Kidney epithelial cell (primary cell): ENCODE measurements around the gene SREK1. TPM values are rescaled to one million over a fixed set of nuclear protein-coding genes. Genes with fewer than 3 reads are reported as not detected.

Experiments used
- DNase-seq: peaks from one replicate; pipeline ENCODE4 v3.0.0-alpha.2; 2010; ENCODE audit warnings: low read depth
- H3K27me3 ChIP-seq: 2 replicates; pipeline ENCODE4 v1.6.0; 2011; ENCODE audit warnings: low read length; ENCODE audit not compliant: control insufficient read depth, insufficient read depth
- H3K36me3 ChIP-seq: 2 replicates; pipeline ENCODE4 v1.5.1; 2011; ENCODE audit warnings: low read length; ENCODE audit not compliant: control insufficient read depth, insufficient read depth
- H3K4me3 ChIP-seq: 2 replicates; pipeline ENCODE4 v1.5.1; 2011; ENCODE audit warnings: low read depth, mild to moderate bottlenecking, control low read depth, low read length
- total RNA-seq: library from RNA; depleted of rRNA; stranded (reverse); fragments of >200 nt; gene quantifications from 2 replicates; pipeline ENCODE4 v1.2.3, GENCODE V29; 2015
- TF ChIP-seq, protein P1 (sequence below): IDR thresholded peaks from 2 replicates; pipeline ENCODE4 v1.5.1; 2011; ENCODE audit warnings: mild to moderate bottlenecking, moderate library complexity, low read length, control low read depth, inconsistent platforms; ENCODE audit not compliant: insufficient read depth, poor library complexity, severe bottlenecking

The SREK1 gene
- total RNA-seq, 1 donor from 2014 or later = 26.9 TPM

DNA sequence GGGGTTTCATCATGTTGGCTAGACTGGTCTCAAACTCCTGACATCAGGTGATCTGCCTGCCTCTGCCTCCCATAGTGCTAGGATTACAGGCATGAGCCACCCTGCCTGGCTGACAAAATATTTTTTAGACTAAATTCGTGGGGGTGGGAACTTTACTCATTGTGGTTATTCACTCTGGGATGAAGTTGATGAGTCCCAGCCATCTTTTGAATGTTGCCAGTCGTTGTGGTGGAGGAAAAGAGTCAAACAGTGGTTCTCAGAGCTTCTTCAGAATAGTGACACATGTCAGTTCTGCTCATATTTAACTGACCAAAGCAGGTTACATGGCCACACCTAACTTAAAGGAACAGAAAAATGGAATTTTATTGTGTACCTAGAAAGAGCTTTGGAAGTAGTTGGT, 6.9 kb downstream of the SREK1 start:
- H3K4me3 ChIP-seq = no peak overlapping the region
- TF ChIP-seq, protein P1, sequence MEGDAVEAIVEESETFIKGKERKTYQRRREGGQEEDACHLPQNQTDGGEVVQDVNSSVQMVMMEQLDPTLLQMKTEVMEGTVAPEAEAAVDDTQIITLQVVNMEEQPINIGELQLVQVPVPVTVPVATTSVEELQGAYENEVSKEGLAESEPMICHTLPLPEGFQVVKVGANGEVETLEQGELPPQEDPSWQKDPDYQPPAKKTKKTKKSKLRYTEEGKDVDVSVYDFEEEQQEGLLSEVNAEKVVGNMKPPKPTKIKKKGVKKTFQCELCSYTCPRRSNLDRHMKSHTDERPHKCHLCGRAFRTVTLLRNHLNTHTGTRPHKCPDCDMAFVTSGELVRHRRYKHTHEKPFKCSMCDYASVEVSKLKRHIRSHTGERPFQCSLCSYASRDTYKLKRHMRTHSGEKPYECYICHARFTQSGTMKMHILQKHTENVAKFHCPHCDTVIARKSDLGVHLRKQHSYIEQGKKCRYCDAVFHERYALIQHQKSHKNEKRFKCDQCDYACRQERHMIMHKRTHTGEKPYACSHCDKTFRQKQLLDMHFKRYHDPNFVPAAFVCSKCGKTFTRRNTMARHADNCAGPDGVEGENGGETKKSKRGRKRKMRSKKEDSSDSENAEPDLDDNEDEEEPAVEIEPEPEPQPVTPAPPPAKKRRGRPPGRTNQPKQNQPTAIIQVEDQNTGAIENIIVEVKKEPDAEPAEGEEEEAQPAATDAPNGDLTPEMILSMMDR = no peak
- no peaks in the 10 kb centered on the region for H3K27me3 ChIP-seq
- DNase-seq = no peak
- H3K36me3 ChIP-seq = no peaks in the 10 kb centered on the region

DNA sequence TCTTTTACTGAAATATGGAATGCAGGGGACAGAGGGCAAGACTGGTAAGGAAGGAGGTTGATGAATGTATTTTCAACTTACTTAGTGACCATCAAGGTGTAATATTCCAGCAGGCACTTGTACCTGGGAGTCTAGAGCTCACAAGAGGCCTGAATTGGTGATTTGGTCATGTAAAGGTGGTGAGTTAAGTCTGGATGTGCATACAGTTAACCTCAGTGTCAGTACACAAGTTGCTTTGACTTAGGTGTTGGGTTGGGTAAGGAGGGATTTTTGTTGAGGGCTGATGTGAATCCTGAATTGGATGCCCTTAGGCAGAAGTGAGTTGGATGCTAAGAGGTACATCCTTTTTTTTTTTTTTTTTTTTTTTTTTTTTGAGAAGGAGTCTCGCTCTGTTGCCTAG, 7.4 kb downstream of the SREK1 start:
- no peaks in the 10 kb centered on the region for H3K36me3 ChIP-seq
- no peak overlapping the region for H3K4me3 ChIP-seq
- no peaks in the 10 kb centered on the region for H3K27me3 ChIP-seq
- TF ChIP-seq, protein P1 = no peak
- DNase-seq = no peak

DNA sequence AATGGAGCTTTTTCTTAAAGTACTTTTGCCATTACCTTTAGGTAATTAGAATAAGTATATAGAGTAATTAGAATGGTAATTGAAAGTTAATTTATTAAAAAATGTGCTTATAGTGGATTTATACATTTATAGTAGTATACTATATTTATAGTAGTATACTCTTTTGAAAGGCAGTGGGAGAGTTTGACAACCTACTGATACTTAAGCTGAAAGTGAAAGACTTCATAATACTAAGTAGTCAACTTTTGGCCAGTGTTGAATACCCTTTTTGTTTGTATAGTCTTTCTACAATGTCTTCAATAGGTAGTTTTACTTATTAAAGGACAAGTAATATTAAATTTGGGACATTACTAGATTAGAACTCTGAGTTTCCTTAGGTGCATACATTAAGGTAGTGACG, 12.9 kb downstream of the SREK1 start:
- H3K36me3 ChIP-seq = no peaks in the 10 kb centered on the region
- H3K4me3 ChIP-seq = no peak overlapping the region
- no peaks in the 10 kb centered on the region for H3K27me3 ChIP-seq
- DNase-seq = no peak
- TF ChIP-seq, protein P1 = no peak

DNA sequence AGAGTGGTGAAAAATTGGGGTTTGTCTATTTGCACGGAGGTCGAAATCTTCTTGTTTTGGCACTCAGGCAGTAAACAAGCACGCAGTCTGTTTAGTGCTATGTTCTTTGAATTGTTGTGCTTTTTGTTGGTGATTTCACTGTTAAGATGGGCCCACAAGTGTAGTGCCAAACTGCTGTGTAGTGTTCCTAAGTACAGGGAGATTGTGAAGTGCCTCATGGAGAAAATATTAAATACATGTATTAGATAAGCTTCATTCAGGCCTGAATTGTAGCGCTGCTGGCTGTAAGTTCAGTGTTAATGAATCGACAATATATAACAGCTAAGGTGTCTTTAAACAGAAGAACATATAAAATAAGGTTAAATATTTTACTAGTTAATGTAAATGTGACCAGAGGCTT, 17.3 kb downstream of the SREK1 start:
- H3K4me3 ChIP-seq = no peak overlapping the region
- TF ChIP-seq, protein P1 = no peak
- no peaks in the 10 kb centered on the region for H3K36me3 ChIP-seq
- DNase-seq = no peak
- H3K27me3 ChIP-seq = no peaks in the 10 kb centered on the region

DNA sequence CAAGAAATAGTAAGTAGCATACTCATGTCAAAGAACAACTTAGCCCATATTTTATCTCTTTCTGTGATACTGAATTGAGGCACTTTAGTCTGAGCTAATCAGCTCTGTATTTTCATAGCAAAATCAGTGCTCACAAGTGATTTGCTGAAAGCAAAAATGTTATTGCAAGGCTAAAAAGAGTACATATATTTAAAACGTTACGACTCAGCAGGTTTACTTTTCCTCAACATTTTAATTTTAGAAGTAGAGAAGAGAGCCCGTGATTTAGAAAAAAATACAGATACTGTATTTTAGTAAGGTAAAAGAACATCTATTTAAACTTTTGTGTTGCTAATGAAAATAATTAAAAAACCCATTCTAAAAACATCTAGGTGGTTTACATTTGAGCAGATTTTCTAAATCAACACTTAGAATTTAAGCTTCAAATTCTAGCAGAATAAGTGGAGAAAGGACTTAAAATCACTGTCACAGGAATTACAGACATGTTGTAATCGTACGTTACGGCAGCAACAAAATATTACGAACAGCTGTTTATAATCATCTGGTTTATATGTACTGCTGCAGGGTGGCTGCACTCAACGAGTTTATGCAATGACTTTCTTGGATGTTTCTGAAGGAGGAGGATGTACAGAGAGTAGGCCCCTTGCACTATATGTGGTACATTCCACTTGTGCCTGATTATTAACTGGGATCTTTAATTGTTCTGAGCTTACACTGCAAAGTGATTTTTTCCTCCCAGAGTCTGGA, 20.1 kb downstream of the SREK1 start:
- no peak overlapping the region for H3K4me3 ChIP-seq
- TF ChIP-seq, protein P1 = no peak
- no peak for DNase-seq
- no peaks in the 10 kb centered on the region for H3K27me3 ChIP-seq
- no peaks in the 10 kb centered on the region for H3K36me3 ChIP-seq

DNA sequence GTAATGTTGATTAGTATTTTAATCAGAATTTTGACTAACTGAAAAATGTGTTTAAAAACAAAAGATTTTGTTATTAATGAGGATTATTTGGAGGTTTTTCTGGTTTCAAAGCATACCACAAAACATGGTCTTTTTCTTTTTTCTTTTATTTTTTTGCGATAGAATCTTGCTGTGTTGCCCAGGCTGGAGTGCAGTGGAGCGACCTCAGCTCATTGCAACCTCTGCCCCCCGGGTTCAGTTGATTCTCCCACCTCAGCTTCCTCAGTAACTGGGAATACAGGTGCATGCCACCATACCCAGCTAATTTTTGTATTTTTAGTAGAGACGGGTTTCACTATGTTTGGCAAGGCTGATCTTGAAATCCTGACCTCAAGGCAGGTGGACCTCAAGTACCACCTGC, 24.1 kb downstream of the SREK1 start:
- no peaks in the 10 kb centered on the region for H3K36me3 ChIP-seq
- no peak overlapping the region for H3K4me3 ChIP-seq
- no peak for DNase-seq
- no peaks in the 10 kb centered on the region for H3K27me3 ChIP-seq
- TF ChIP-seq, protein P1 = no peak
